IMR-90 (cell line): ENCODE data around the gene ACOX2. TPM values are rescaled to one million over a fixed set of nuclear protein-coding genes. Genes with fewer than 3 reads are reported as not detected.

ENCODE experiments used
- ATAC-seq: fragments of 200-7000 bp; cut with Tn5 transposase; 2 replicates; pipeline ENCODE4 v1.9.1; 2020; ENCODE audit warnings: low read depth, mild to moderate bottlenecking, moderate library complexity
- BruUV-seq: library from RNA; stranded (reverse); fragments of 400-500 nt; replicated peaks from 2 replicates; lab custom pipeline; 2021; lab: Mats Ljungman, UMichigan
- CTCF ChIA-PET: fragments of 300-600 bp; formaldehyde crosslinking; extraction: SDS; loops from one replicate; lab custom pipeline; 2021; ENCODE audit warnings: antibody characterized with exemption; lab: Yijun Ruan, JAX
- POLR2A ChIA-PET: fragments of 300-600 bp; sonication (Branson Sonifier 250); formaldehyde crosslinking; loops from one replicate; lab custom pipeline; 2022; ENCODE audit warnings: antibody characterized with exemption; ENCODE audit not compliant: unreplicated experiment; lab: Charles Lee
- DNase-seq: peaks from one replicate; pipeline ENCODE4 v3.0.0; 2013
- H2AFZ ChIP-seq: replicated peaks from 2 replicates; pipeline ENCODE3; 2013; ENCODE audit warnings: low read length, mild to moderate bottlenecking; ENCODE audit not compliant: poor library complexity
- H2AK5ac ChIP-seq: 2 replicates; pipeline ENCODE4 v1.6.1; 2013; ENCODE audit warnings: low read depth, low read length, inconsistent platforms
- H2AK9ac ChIP-seq: replicated peaks from 2 replicates; pipeline ENCODE3; 2013; ENCODE audit warnings: mild to moderate bottlenecking, low read depth, low read length, moderate library complexity; ENCODE audit not compliant: poor library complexity
- H2BK120ac ChIP-seq: 2 replicates; pipeline ENCODE4 v1.6.1; 2013; ENCODE audit warnings: low read depth, low read length, inconsistent platforms
- H2BK15ac ChIP-seq: 3 replicates; pipeline ENCODE4 v1.6.1; 2013; ENCODE audit warnings: low read depth, low read length, inconsistent platforms
- H2BK20ac ChIP-seq: 2 replicates; pipeline ENCODE4 v1.6.1; 2013; ENCODE audit warnings: low read depth, mild to moderate bottlenecking, inconsistent platforms, low read length, moderate library complexity
- H2BK5ac ChIP-seq: 2 replicates; pipeline ENCODE4 v1.6.1; 2013; ENCODE audit warnings: mild to moderate bottlenecking, low read depth, low read length, inconsistent platforms; ENCODE audit not compliant: poor library complexity, severe bottlenecking
- H3K14ac ChIP-seq: replicated peaks from 2 replicates; pipeline ENCODE4 v1.6.1; 2013; ENCODE audit warnings: low read depth, low read length, inconsistent platforms
- H3K18ac ChIP-seq: 2 replicates; pipeline ENCODE4 v1.6.1; 2013; ENCODE audit warnings: low read depth, low read length, control low read depth
- H3K23ac ChIP-seq: 2 replicates; pipeline ENCODE4 v1.6.1; 2013; ENCODE audit warnings: low read depth, low read length, inconsistent platforms
- H3K27ac ChIP-seq: 2 replicates; pipeline ENCODE4 v1.5.1; 2013; ENCODE audit warnings: mild to moderate bottlenecking, control low read depth, low read length; ENCODE audit not compliant: insufficient read depth
- H3K27me3 ChIP-seq: 2 replicates; pipeline ENCODE4 v1.6.1; 2013; ENCODE audit warnings: low read length; ENCODE audit not compliant: control insufficient read depth, insufficient read depth
- H3K36me3 ChIP-seq: 2 replicates; pipeline ENCODE4 v1.6.1; 2013; ENCODE audit warnings: low read length, mixed read lengths; ENCODE audit not compliant: control insufficient read depth, insufficient read depth
- H3K4ac ChIP-seq: 2 replicates; pipeline ENCODE4 v1.6.1; 2013; ENCODE audit warnings: low read depth, low read length, inconsistent platforms
- H3K4me1 ChIP-seq: 2 replicates; pipeline ENCODE4 v1.6.1; 2013; ENCODE audit warnings: low read length, mixed read lengths; ENCODE audit not compliant: control insufficient read depth, insufficient read depth
- H3K4me2 ChIP-seq: 2 replicates; pipeline ENCODE4 v1.6.1; 2013; ENCODE audit warnings: low read depth, mild to moderate bottlenecking, control low read depth, low read length, moderate library complexity
- H3K4me3 ChIP-seq: 2 replicates; pipeline ENCODE4 v1.5.1; 2013; ENCODE audit warnings: low read depth, mild to moderate bottlenecking, control low read depth, low read length, moderate library complexity; ENCODE audit not compliant: insufficient read depth
- H3K56ac ChIP-seq: 2 replicates; pipeline ENCODE4 v1.6.1; 2013; ENCODE audit warnings: low read length, inconsistent platforms; ENCODE audit not compliant: insufficient read depth; ENCODE audit errors: extremely low read depth
- H3K79me1 ChIP-seq, 2 experiments: 2 replicates each; pipeline ENCODE4 v1.6.1; 2013; ENCODE audit warnings: low read length in 2 of 2, inconsistent platforms in 1 of 2, low read depth in 1 of 2
- H3K9ac ChIP-seq: 2 replicates; pipeline ENCODE4 v1.6.1; 2013; ENCODE audit warnings: low read depth, low read length, control low read depth
- H3K9me1 ChIP-seq: 2 replicates; pipeline ENCODE4 v1.6.1; 2013; ENCODE audit warnings: low read length, inconsistent platforms; ENCODE audit not compliant: insufficient read depth
- H3K9me3 ChIP-seq: 2 replicates; pipeline ENCODE4 v1.6.1; 2013; ENCODE audit warnings: low read length; ENCODE audit not compliant: control insufficient read depth, insufficient read depth
- H4K20me1 ChIP-seq: 2 replicates; pipeline ENCODE4 v1.6.1; 2013; ENCODE audit warnings: low read length, inconsistent platforms; ENCODE audit not compliant: insufficient read depth
- H4K5ac ChIP-seq: 2 replicates; pipeline ENCODE4 v1.6.1; 2013; ENCODE audit warnings: mild to moderate bottlenecking, low read depth, low read length, control low read depth
- H4K8ac ChIP-seq, 2 experiments: 2 replicates each; pipeline ENCODE4 v1.6.1; 2013; ENCODE audit warnings: low read depth in 2 of 2, low read length in 2 of 2, control low read depth in 1 of 2, inconsistent platforms in 1 of 2
- H4K91ac ChIP-seq: 2 replicates; pipeline ENCODE4 v1.6.1; 2013; ENCODE audit warnings: low read depth, low read length, inconsistent platforms; ENCODE audit not compliant: insufficient read depth
- NFE2L2 ChIP-seq: fragments of 150-350 bp; IDR thresholded peaks from 2 replicates; pipeline ENCODE4 v1.6.1; 2016; ENCODE audit warnings: low read depth, mild to moderate bottlenecking, low read length
- POLR2A ChIP-seq: IDR thresholded peaks from 2 replicates; pipeline ENCODE4 v1.6.1; 2012; ENCODE audit warnings: mild to moderate bottlenecking, low read depth, low read length
- RCOR1 ChIP-seq: IDR thresholded peaks from 2 replicates; pipeline ENCODE4 v1.6.1; 2012; ENCODE audit warnings: mild to moderate bottlenecking, low read length, improper control_type of control experiment; ENCODE audit not compliant: insufficient replicate concordance
- RFX5 ChIP-seq: IDR thresholded peaks from 2 replicates; pipeline ENCODE4 v1.8.0; 2012; ENCODE audit warnings: low read depth, mild to moderate bottlenecking, low read length, moderate library complexity
- USF2 ChIP-seq: fragments of 150-350 bp; IDR thresholded peaks from 2 replicates; pipeline ENCODE4 v1.6.1; 2017; ENCODE audit warnings: mild to moderate bottlenecking, antibody characterized with exemption, low read length, low read depth
- WGBS, 2 experiments: methylation state at CpG; one replicate each; pipeline versions ENCODE4 v1.1.5 to v1.1.7; 2013; ENCODE audit warnings: missing lambda C conversion rate in 2 of 2; ENCODE audit not compliant: insufficient read length in 1 of 2; ENCODE audit errors: extremely low coverage in 2 of 2; 5-methylcytosine and 5-hydroxymethylcytosine counted together
- dilution Hi-C: fragments of 300-500 bp; cut with HindIII; formaldehyde crosslinking; loops from one replicate; pipeline ENCODE4 v1.14.3; 2018; ENCODE audit warnings: low sequenced_read_pairs; ENCODE audit not compliant: unreplicated experiment
- in situ Hi-C: fragments of 300-500 bp; cut with MboI; formaldehyde crosslinking; loops from 3 replicates; pipeline ENCODE4 v1.14.3; 2019; ENCODE audit warnings: low sequenced_read_pairs, inconsistent platforms, mixed read lengths
- intact Hi-C: fragments of 100-400 bp; cut with micrococcal nuclease; formaldehyde crosslinking; loops from 2 replicates; pipeline ENCODE4 v1.10.0; 2022
- polyA plus RNA-seq, 3 experiments: library from polyadenylated mRNA; depleted of rRNA; stranded (reverse); fragments of >200 nt; gene quantifications; 2 replicates each; pipeline ENCODE4 v1.2.3, GENCODE V29; 2012; ENCODE audit warnings: low replicate concordance in 1 of 3
- total RNA-seq: library from RNA; depleted of rRNA; stranded (reverse); fragments of >200 nt; gene quantifications from 2 replicates; pipeline ENCODE4 v1.2.3, GENCODE V29; 2012

The ACOX2 gene
- total and polyA plus RNA-seq, 2 of the 4 experiments (the other 2 are of a cell fraction): 15.6 to 32.9 TPM

- Histone ChIP-seq H3K27me3 (no peaks in the 10 kb centered on the region), H2BK120ac (no peak overlapping the region), H3K4me3 (no peak overlapping the region), H3K4ac (no peak overlapping the region), H2BK20ac (no peak overlapping the region), H4K5ac (no peak overlapping the region), H2BK5ac (no peak overlapping the region), H4K91ac (no peak overlapping the region), H2BK15ac (no peak overlapping the region), H4K8ac (no peak overlapping the region), H2AFZ (no peak overlapping the region), H4K20me1 (no peaks in the 10 kb centered on the region; the same call in 1 of the 2 replicates), H3K79me1 (no peaks in the 10 kb centered on the region), H3K9ac (no peak overlapping the region), H3K4me1 (peaks cover 3% of the 10 kb centered on the region), H3K36me3 (peaks cover 9% of the 10 kb centered on the region; the same call in 1 of the 2 replicates), H3K18ac (no peak overlapping the region), H2AK9ac (no peak overlapping the region), H3K4me2 (no peak overlapping the region), H3K27ac (no peak overlapping the region), H3K9me1 (peaks cover 7% of the 10 kb centered on the region), H3K14ac (no peak overlapping the region), H3K23ac (no peak overlapping the region), H2AK5ac (no peak overlapping the region), H3K9me3 (no peaks in the 10 kb centered on the region), H3K56ac (no peak overlapping the region)
- no peak for TF ChIP-seq USF2
- TF ChIP-seq NFE2L2: no peak
- TF ChIP-seq RFX5: no peak
- no peak for TF ChIP-seq RCOR1
- TF ChIP-seq POLR2A: no peak
- intact Hi-C loops: no loop called here
- in situ Hi-C loops: no loop called here
- no TSS peak for BruUV-seq
- ChIA-PET POLR2A (no interaction called here), CTCF (interaction anchor here (0.6 kb wide), 1 partner anchor 27 kb away, joined by 4 read pairs; no protein-coding TSS in a partner anchor)
- ATAC-seq (no peak), DNase-seq (no peak)
- dilution Hi-C loops: no loop called here
- 72% methylated on average over 7 of the region's 10 CpGs; no CpG with 5 or more reads in 1 of the 2 experiments for WGBS, 2 experiments
Observed at GRCh38 chr3:58521917-58522631, 14.9 kb downstream of the ACOX2 start.
